OCI-LY1 (cell line): ENCODE measurements around the gene HCN1.

Source experiments
- H2AFZ ChIP-seq: fragments of 200-600 bp; sonication (generic), shearing (Covaris generic); 2 replicates; pipeline ENCODE4 v1.6.0; 2014; ENCODE audit warnings: antibody characterized with exemption, mild to moderate bottlenecking, low read length
- H3F3A ChIP-seq: fragments of 200-600 bp; sonication (generic), shearing (Covaris generic); 2 replicates; pipeline ENCODE4 v1.6.0; 2014; ENCODE audit warnings: mild to moderate bottlenecking, antibody characterized with exemption, low read length, moderate library complexity; ENCODE audit not compliant: insufficient read depth
- H3K27ac ChIP-seq: fragments of 200-600 bp; sonication (generic); 2 replicates; pipeline ENCODE4 v1.5.1; 2014; ENCODE audit warnings: low read length, mixed run types, mild to moderate bottlenecking, low read depth; ENCODE audit not compliant: poor library complexity, severe bottlenecking
- H3K27me3 ChIP-seq: fragments of 200-600 bp; sonication (generic); 2 replicates; pipeline ENCODE4 v1.6.0; 2014; ENCODE audit warnings: antibody characterized with exemption, mild to moderate bottlenecking, low read length, moderate library complexity; ENCODE audit not compliant: insufficient read depth
- H3K36me3 ChIP-seq: fragments of 200-600 bp; sonication (generic); 2 replicates; pipeline ENCODE4 v1.6.1; 2014; ENCODE audit warnings: mild to moderate bottlenecking, antibody characterized with exemption, low read length, moderate library complexity, mixed read lengths; ENCODE audit not compliant: insufficient read depth
- H3K4me1 ChIP-seq: fragments of 200-600 bp; sonication (generic); 2 replicates; pipeline ENCODE4 v1.5.1; 2014; ENCODE audit warnings: mild to moderate bottlenecking, low read length, moderate library complexity; ENCODE audit not compliant: insufficient read depth, severe bottlenecking
- H3K4me2 ChIP-seq: fragments of 200-600 bp; sonication (generic), shearing (Covaris generic); 2 replicates; pipeline ENCODE4 v1.6.1; 2014; ENCODE audit warnings: low read length
- H3K4me3 ChIP-seq: fragments of 200-600 bp; sonication (generic); 2 replicates; pipeline ENCODE4 v1.5.1; 2014; ENCODE audit warnings: low read length, low read depth, mild to moderate bottlenecking, mixed read lengths; ENCODE audit not compliant: poor library complexity, severe bottlenecking
- H3K79me2 ChIP-seq: fragments of 200-600 bp; shearing (Covaris generic); 2 replicates; pipeline ENCODE4 v1.6.1; 2016; ENCODE audit warnings: mixed run types, low read length, mixed read lengths; ENCODE audit not compliant: insufficient read depth
- H3K9ac ChIP-seq: fragments of 200-600 bp; sonication (generic), shearing (Covaris generic); 2 replicates; pipeline ENCODE4 v1.6.1; 2014; ENCODE audit warnings: mild to moderate bottlenecking, low read length, mixed read lengths
- H3K9me2 ChIP-seq: fragments of 200-600 bp; sonication (generic), shearing (Covaris generic); 2 replicates; pipeline ENCODE4 v1.6.1; 2014; ENCODE audit warnings: low read depth, mild to moderate bottlenecking, low read length, mixed read lengths
- H3K9me3 ChIP-seq: fragments of 200-600 bp; shearing (Covaris generic); 2 replicates; pipeline ENCODE4 v1.6.1; 2014; ENCODE audit warnings: low read length, mixed read lengths
- H4K20me1 ChIP-seq: fragments of 200-600 bp; sonication (generic), shearing (Covaris generic); 2 replicates; pipeline ENCODE4 v1.6.0; 2016; ENCODE audit warnings: mild to moderate bottlenecking, low read length; ENCODE audit not compliant: insufficient read depth
- CTCF ChIP-seq: fragments of 200-600 bp; sonication (generic), shearing (Covaris generic); IDR thresholded peaks from 2 replicates; pipeline ENCODE4 v1.5.1; 2017; ENCODE audit warnings: mild to moderate bottlenecking, antibody characterized with exemption, low read length, moderate library complexity, mixed read lengths
- EZH2 ChIP-seq: fragments of 200-600 bp; sonication (generic), shearing (Covaris generic); IDR thresholded peaks from 2 replicates; pipeline ENCODE4 v1.8.0; 2017; ENCODE audit warnings: borderline replicate concordance, mixed run types, mild to moderate bottlenecking, antibody characterized with exemption, low read length, moderate library complexity, mixed read lengths

HCN1 gene

GRCh38 chr5:45694971-45695803, 993 bp downstream of the HCN1 start:
- no peak overlapping the region for H3K9ac ChIP-seq
- H4K20me1 ChIP-seq, result no peaks in the 10 kb centered on the region
- H3K79me2 ChIP-seq, result no peaks in the 10 kb centered on the region
- TF ChIP-seq EZH2, result no peak
- no peak for TF ChIP-seq CTCF
- no peak overlapping the region for H2AFZ ChIP-seq
- no peak overlapping the region for H3K4me3 ChIP-seq
- no peaks in the 10 kb centered on the region for H3K27me3 ChIP-seq
- no peaks in the 10 kb centered on the region for H3K9me3 ChIP-seq
- H3K4me2 ChIP-seq, result no peak overlapping the region
- no peaks in the 10 kb centered on the region for H3K36me3 ChIP-seq
- no peaks in the 10 kb centered on the region for H3F3A ChIP-seq
- no peaks in the 10 kb centered on the region for H3K4me1 ChIP-seq
- no peaks in the 10 kb centered on the region for H3K9me2 ChIP-seq
- no peak overlapping the region for H3K27ac ChIP-seq

DNA sequence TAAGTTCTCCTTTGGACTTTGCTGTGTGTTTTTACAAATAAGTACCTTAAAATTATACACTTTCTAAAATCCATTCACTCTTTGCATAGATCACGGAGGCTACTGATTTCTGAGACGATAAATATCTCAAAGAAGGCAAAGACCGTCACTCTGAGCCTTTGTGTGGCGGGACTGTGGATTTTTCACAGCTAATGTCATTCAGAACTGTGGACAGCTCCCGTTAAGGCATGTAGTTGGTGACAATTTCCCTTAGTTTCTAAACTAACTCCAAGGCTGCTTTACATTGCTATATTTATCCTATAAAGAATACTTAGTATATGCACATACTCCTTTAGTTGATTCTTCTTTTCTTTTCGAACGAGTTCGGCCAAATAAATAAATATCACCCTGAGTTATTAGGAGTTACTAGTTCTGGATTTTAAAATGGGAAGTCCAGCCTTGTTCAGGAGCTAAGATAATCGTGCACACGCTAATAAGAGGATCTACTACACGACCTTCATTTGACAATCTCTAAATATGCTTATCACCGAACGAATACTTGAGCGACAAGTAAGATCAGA, 1.8 kb downstream of the HCN1 start:
- Histone ChIP-seq H3K4me3 (no peak overlapping the region), H3K4me2 (no peak overlapping the region)

DNA sequence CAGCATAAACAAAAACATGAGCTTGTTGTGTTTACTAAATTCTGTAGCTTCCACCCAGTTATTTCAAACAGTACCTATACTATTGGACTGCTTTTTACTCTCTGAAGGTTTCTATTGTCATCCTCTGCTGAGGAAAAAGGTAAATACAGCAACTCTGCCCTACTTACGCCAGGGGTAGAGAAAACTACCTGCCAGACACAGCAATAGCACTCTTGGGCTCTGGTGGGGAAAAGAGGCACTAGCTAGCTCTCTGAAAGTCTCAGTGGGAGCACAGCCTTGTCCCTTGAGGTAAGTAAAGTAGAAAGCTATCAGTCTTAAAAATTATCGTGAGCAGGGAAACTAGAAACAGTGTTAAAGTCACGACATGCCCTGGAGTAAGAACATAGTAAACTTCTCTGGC, 3.7 kb downstream of the HCN1 start:
- Histone ChIP-seq H3K4me2 (no peak overlapping the region), H3K79me2 (no peaks in the 10 kb centered on the region), H3K36me3 (no peaks in the 10 kb centered on the region), H3K9me2 (no peaks in the 10 kb centered on the region), H3K4me3 (no peak overlapping the region), H3K9me3 (no peaks in the 10 kb centered on the region), H3K4me1 (no peaks in the 10 kb centered on the region), H3K27ac (no peak overlapping the region), H3F3A (no peaks in the 10 kb centered on the region), H3K27me3 (no peaks in the 10 kb centered on the region), H3K9ac (no peak overlapping the region), H4K20me1 (no peaks in the 10 kb centered on the region), H2AFZ (no peak overlapping the region)
- TF ChIP-seq CTCF, result no peak
- no peak for TF ChIP-seq EZH2

More for the DNA sequence above, 1.8 kb downstream of the HCN1 start:
- Histone ChIP-seq H3K36me3 (no peaks in the 10 kb centered on the region), H3K9me2 (no peaks in the 10 kb centered on the region), H3K27ac (no peak overlapping the region), H2AFZ (no peak overlapping the region), H3K4me1 (no peaks in the 10 kb centered on the region), H4K20me1 (no peaks in the 10 kb centered on the region), H3K27me3 (no peaks in the 10 kb centered on the region), H3K79me2 (no peaks in the 10 kb centered on the region), H3K9ac (no peak overlapping the region), H3K9me3 (no peaks in the 10 kb centered on the region), H3F3A (no peaks in the 10 kb centered on the region)
- TF ChIP-seq EZH2 (no peak), CTCF (no peak)
